BLaER1 (cell line): ENCODE data around the gene SLC6A19.

Source experiments
- H3K27ac ChIP-seq: shearing (Covaris generic); formaldehyde crosslinking; 2 replicates; pipeline ENCODE4 v1.8.1; 2022
- H3K27me3 ChIP-seq: shearing (Covaris generic); formaldehyde crosslinking; 2 replicates; pipeline ENCODE4 v1.8.1; 2022
- H3K36me3 ChIP-seq: shearing (Covaris generic); formaldehyde crosslinking; 2 replicates; pipeline ENCODE4 v1.8.1; 2022
- H3K4me1 ChIP-seq: shearing (Covaris generic); formaldehyde crosslinking; 2 replicates; pipeline ENCODE4 v1.8.1; 2022
- H3K4me2 ChIP-seq: shearing (Covaris generic); formaldehyde crosslinking; 2 replicates; pipeline ENCODE4 v1.8.1; 2022
- H3K4me3 ChIP-seq: shearing (Covaris generic); formaldehyde crosslinking; 2 replicates; pipeline ENCODE4 v1.8.1; 2022
- H3K9ac ChIP-seq: shearing (Covaris generic); formaldehyde crosslinking; 2 replicates; pipeline ENCODE4 v1.8.1; 2022
- H3K9me3 ChIP-seq: shearing (Covaris generic); formaldehyde crosslinking; 2 replicates; pipeline ENCODE4 v1.8.1; 2022
- H4K20me1 ChIP-seq: shearing (Covaris generic); formaldehyde crosslinking; 2 replicates; pipeline ENCODE4 v1.8.1; 2022
- Cebpa-rat ChIP-seq: shearing (Covaris generic); IDR thresholded peaks from 2 replicates; pipeline ENCODE4 v1.8.1; 2022

Gene SLC6A19

DNA sequence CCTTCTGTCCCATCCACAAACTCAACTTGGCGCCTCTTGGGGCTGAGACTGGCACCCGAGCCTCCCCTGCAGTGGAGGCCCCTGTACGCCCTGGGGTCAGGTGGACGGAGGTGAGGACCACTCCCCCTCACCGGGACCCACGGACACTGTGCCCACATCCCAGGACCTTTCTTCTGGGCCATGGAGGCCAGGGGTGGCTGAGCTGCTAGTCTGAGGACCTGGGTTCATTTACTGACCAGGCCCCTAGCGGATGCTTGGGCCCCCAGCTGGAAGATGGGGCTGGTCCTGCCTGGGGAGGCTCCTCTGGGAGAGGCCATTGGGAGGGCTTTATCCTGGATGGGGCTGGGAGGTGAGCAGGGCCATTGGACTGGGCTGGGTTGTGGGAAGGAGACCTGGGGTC lies 16.9 kb upstream of the SLC6A19 start:
- H3K4me2 ChIP-seq = no peak overlapping the region
- H3K9me3 ChIP-seq = no peaks in the 10 kb centered on the region
- no peaks in the 10 kb centered on the region; the same call in 1 of the 2 replicates for H4K20me1 ChIP-seq
- H3K4me1 ChIP-seq = peaks cover 6% of the 10 kb centered on the region; the same call in 1 of the 2 replicates
- no peak overlapping the region for H3K27ac ChIP-seq
- H3K27me3 ChIP-seq = peaks cover 10% of the 10 kb centered on the region; the same call in 1 of the 2 replicates
- TF ChIP-seq Cebpa-rat = no peak
- no peak overlapping the region for H3K9ac ChIP-seq
- no peaks in the 10 kb centered on the region for H3K36me3 ChIP-seq
- H3K4me3 ChIP-seq = no peak overlapping the region

DNA sequence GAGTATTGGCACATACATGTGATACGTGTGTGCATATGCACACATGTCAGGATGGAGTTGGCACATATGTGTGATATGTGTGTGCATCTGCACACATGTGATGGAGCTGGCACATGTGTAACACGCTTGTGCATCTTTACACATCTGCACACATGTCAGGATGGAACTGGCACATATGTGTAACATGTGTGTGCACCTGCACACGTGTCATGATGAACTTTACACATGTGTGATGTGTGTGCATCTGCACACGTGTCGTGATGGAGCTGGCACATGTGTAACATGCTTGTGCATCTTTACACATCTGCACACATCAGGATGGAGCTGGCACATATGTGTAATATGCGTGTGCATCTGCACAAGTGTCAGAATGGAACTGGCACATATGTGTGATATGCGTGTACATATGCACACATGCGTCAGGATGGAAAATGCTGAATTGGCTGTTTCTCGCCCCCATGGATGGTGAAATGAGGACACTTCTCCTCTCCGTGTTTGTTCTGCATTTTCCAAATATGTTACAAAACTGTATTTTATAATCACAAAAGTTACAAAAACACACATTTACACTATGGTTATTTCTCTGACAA lies 16.3 kb upstream of the SLC6A19 start:
- H3K27me3 ChIP-seq = peaks cover 12% of the 10 kb centered on the region; the same call in 1 of the 2 replicates
- no peaks in the 10 kb centered on the region; the same call in 1 of the 2 replicates for H4K20me1 ChIP-seq
- H3K9me3 ChIP-seq = no peaks in the 10 kb centered on the region
- H3K27ac ChIP-seq = no peak overlapping the region
- H3K4me2 ChIP-seq = no peak overlapping the region
- no peak overlapping the region for H3K4me3 ChIP-seq
- no peaks in the 10 kb centered on the region for H3K36me3 ChIP-seq
- no peak overlapping the region for H3K9ac ChIP-seq
- peaks cover 8% of the 10 kb centered on the region for H3K4me1 ChIP-seq
- TF ChIP-seq Cebpa-rat = no peak

DNA sequence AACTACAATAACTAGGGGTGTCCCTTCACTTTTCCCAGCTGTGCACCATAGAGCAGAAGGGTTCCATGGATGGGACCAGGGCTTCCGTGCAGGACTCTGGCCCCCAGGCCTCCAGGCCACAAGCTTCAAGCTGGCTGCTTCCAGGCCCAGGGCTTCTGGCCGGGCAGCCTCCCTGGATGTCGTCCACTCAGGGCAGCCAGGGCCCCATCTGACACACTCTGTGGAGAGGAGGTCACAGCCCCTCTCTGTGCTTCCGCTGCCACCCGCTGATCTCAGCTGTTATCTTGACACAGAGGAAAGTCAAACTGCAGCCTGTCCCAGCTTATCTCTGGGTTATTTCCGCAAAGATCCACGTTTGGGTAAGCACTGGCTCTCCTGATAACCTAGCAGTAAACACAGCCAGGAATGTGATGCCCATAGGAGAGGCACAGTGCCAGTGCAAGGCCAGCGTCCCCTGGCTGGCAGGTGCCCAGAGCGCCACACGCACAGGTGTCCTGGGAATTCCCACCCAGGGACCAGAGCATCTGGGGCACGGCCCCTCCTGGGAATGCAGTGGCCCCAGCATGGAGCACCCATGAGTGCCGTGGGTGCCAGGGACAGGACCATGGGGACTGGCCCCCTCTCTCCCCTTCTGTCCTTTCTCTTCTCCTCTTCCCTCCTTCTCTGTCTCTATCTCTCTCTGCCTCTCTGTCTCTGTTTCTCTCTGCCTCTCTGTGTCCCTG lies 15.6 kb upstream of the SLC6A19 start:
- peaks cover 15% of the 10 kb centered on the region for H3K4me1 ChIP-seq
- peaks cover 19% of the 10 kb centered on the region; the same call in 1 of the 2 replicates for H3K27me3 ChIP-seq
- H3K27ac ChIP-seq = no peak overlapping the region
- H3K4me2 ChIP-seq = no peak overlapping the region; the same call in 1 of the 2 replicates
- H3K36me3 ChIP-seq = no peaks in the 10 kb centered on the region
- H3K9me3 ChIP-seq = no peaks in the 10 kb centered on the region
- H4K20me1 ChIP-seq = no peaks in the 10 kb centered on the region; the same call in 1 of the 2 replicates
- no peak for TF ChIP-seq Cebpa-rat
- H3K9ac ChIP-seq = no peak overlapping the region
- H3K4me3 ChIP-seq = no peak overlapping the region

DNA sequence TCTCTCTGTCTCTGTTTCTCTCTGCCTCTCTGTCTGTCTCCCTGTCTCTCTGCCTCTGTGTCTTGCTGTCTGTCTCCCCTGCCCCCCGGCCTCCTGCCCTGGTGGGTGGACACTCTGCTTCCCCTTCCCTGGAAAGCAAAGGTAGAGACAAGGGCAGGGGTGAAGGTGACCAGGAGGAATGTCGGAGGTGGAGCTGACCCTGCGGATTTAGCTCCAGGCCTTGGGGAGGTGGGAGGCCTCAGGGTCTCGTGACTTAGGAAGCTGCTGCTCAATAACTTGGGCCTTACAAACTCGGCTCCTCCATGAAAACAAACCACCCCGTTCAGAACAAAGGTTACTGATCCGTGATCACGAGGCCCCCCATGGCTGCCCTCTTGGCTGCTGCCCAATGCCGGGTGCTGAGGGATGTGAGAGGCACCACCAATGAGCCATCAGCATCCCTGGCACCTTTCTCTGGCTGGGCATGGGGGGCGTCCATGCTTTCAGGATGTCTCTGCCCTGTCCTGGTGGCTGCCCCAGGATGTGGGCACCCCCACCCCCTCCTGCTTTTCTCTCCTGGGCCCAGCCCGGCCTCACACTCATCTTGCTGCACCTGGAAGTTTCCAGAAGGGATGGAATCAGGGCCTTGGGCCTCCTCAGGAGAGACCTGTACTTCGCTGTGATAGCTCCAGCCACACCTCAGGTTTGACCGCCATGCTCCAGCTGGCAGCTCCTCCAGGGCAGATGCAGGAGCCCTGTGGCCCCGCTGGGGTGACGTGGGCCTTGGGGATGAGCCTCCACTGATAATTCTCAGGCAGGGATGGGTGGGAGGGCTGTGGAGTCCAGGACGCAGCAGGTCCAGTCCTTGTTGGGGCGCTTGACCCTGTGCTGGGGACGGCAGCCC lies 14.8 kb upstream of the SLC6A19 start:
- no peak overlapping the region for H3K4me2 ChIP-seq
- H4K20me1 ChIP-seq = no peaks in the 10 kb centered on the region; the same call in 1 of the 2 replicates
- TF ChIP-seq Cebpa-rat = no peak
- H3K27me3 ChIP-seq = peaks cover 22% of the 10 kb centered on the region; the same call in 1 of the 2 replicates
- H3K4me3 ChIP-seq = no peak overlapping the region
- H3K9me3 ChIP-seq = no peaks in the 10 kb centered on the region
- no peak overlapping the region for H3K27ac ChIP-seq
- H3K9ac ChIP-seq = no peak overlapping the region
- no peaks in the 10 kb centered on the region for H3K36me3 ChIP-seq
- peaks cover 17% of the 10 kb centered on the region for H3K4me1 ChIP-seq

DNA sequence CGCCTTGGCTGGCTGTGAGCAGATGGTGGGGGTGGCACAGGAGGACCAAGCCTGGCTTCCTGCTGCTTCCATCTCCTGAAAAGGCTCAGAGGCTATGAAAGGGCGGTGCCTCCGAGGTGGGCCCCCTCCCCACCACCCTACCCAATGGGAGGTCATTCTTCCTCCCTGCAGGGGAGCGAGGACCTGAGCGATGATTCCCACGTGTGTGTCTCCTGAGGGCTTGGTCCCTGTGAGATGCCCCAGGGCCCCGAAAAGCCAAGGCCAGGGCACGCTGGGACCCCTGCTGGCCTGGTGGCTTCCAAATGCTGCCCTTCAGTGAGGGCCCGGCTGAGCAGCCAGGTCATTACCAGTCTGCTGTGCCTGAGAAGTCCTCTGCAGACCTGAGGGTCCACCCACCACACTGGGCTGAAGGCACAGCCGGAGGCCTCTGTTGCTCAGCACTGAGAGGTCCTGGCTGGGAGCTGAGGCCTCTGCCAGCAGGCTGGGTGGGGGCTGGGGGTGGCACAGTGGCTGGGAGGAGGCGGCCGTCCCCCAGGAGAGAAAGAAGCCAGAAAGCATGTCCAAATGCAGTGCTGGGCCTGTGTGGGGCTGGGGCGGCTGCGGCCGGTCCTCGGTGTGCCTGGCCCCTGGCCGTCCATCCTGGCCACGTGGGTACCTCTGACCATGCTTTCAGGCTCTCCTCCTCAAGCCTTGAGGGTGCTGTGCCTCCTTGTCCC lies 14.0 kb upstream of the SLC6A19 start:
- Histone ChIP-seq H3K9me3 (no peaks in the 10 kb centered on the region), H3K4me3 (no peak overlapping the region), H3K4me2 (no peak overlapping the region), H3K9ac (no peak overlapping the region), H3K36me3 (no peaks in the 10 kb centered on the region), H4K20me1 (no peaks in the 10 kb centered on the region; the same call in 1 of the 2 replicates), H3K4me1 (peaks cover 17% of the 10 kb centered on the region), H3K27me3 (peaks cover 25% of the 10 kb centered on the region; the same call in 1 of the 2 replicates), H3K27ac (no peak overlapping the region)
- no peak for TF ChIP-seq Cebpa-rat

DNA sequence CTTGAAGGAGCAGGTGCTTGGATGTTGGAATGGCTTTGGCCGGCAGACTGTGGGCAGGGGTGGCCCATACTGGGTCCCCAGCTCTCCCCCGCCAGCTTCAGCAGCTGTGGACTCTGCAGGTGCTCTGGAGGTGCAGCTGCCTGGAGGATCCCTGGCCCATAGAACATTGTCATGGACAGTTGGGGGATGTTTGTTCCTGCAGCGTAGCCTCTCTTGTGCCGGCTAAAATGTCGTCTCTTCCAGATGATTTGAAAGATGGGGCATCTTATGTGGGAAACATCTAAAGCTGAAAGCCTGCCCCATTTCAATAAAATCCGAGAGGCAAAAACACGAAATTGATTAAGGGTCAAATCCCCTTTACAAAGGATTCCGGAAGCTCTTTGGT lies 13.5 kb upstream of the SLC6A19 start:
- Histone ChIP-seq H3K36me3 (no peaks in the 10 kb centered on the region), H3K4me1 (peaks cover 17% of the 10 kb centered on the region), H3K27me3 (peaks cover 26% of the 10 kb centered on the region), H3K9me3 (no peaks in the 10 kb centered on the region), H3K4me3 (no peak overlapping the region), H3K4me2 (no peak overlapping the region), H3K27ac (no peak overlapping the region), H3K9ac (no peak overlapping the region), H4K20me1 (no peaks in the 10 kb centered on the region; the same call in 1 of the 2 replicates)
- TF ChIP-seq Cebpa-rat = no peak

DNA sequence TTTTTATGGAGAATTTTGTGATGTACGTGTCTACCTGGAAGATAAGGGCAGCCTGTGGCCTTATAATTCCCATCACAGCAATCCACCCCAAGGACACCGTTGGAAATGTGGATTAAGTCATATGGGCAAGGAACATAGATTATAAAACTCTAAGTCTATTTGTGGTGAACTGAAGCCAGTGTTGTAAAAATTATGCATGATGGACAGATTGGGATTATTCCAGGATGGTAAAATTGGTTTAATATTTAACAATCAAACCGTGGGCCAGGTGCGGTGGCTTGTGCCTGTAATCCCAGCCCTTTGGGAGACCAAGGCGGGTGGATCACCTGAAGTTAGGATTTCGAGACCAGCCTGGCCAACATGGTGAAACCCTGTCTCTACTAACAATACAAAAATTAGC lies 12.9 kb upstream of the SLC6A19 start:
- Histone ChIP-seq H3K4me1 (peaks cover 18% of the 10 kb centered on the region), H3K4me3 (no peak overlapping the region), H3K36me3 (no peaks in the 10 kb centered on the region), H3K27me3 (peaks cover 26% of the 10 kb centered on the region), H4K20me1 (no peaks in the 10 kb centered on the region; the same call in 1 of the 2 replicates), H3K9ac (no peak overlapping the region), H3K9me3 (no peaks in the 10 kb centered on the region), H3K4me2 (no peak overlapping the region), H3K27ac (no peak overlapping the region)
- TF ChIP-seq Cebpa-rat = no peak

DNA sequence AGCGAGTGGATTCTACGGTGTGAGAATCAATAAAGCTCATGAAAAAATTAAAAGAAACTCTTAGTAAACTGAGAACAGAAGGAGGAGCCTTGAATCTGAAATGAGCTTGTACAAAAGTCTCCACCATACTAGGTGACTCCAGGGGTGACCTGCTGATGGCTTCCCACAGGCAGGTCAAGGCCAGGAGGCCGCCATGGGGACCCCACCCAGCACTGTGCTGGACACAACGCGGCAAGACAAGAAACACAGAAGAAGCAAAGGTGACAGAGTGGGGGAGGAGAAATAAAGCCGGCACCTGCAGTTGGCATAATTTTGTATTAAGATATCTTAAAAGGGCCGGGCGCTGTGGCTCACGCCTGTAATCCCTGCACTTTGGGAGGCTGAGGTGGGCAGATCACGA lies 12.1 kb upstream of the SLC6A19 start:
- Histone ChIP-seq H3K27me3 (peaks cover 34% of the 10 kb centered on the region), H3K9me3 (no peaks in the 10 kb centered on the region), H3K4me3 (no peak overlapping the region), H3K4me2 (no peak overlapping the region), H3K9ac (no peak overlapping the region), H3K36me3 (no peaks in the 10 kb centered on the region), H4K20me1 (no peaks in the 10 kb centered on the region; the same call in 1 of the 2 replicates), H3K4me1 (peaks cover 21% of the 10 kb centered on the region), H3K27ac (no peak overlapping the region)
- no peak for TF ChIP-seq Cebpa-rat

DNA sequence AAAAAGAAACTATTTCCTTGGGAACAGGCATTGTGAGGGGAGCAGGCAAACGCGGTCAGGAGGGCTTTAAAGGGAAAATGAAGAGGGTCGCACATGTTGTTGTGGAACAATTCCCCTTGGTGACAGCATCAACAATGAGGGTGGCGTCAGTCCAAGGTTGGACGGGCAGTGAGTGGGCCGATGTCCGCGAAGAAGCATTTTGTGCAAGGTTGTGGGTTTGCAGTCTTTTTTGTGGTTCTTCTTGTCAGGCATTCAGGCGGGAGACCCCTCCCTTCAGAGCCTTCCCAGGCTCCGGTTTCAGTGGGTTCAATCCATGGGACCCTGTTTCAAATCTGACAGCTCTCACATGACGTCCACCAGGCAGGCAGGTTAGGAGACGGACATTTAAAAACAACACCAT lies 11.1 kb upstream of the SLC6A19 start:
- H3K4me2 ChIP-seq = peak overlapping the region; percentile 7; the same call in 1 of the 2 replicates
- peaks cover 36% of the 10 kb centered on the region for H3K27me3 ChIP-seq
- no peak overlapping the region for H3K27ac ChIP-seq
- no peak overlapping the region for H3K9ac ChIP-seq
- TF ChIP-seq Cebpa-rat = no peak
- no peaks in the 10 kb centered on the region for H3K36me3 ChIP-seq
- peaks cover 21% of the 10 kb centered on the region for H3K4me1 ChIP-seq
- no peaks in the 10 kb centered on the region for H3K9me3 ChIP-seq
- H4K20me1 ChIP-seq = no peaks in the 10 kb centered on the region
- H3K4me3 ChIP-seq = no peak overlapping the region
